CD4-positive, alpha-beta T cell (primary cell): ENCODE data around the gene FARS2. TPM values are rescaled to one million over a fixed set of nuclear protein-coding genes. Genes with fewer than 3 reads are reported as not detected.

Source experiments
- ATAC-seq: fragments of 200-7000 bp; cut with Tn5 transposase; one replicate; pipeline ENCODE4 v1.10.0; 2022; ENCODE audit warnings: mild to moderate bottlenecking; ENCODE audit not compliant: poor library complexity
- CTCF ChIA-PET: fragments of 350-600 bp; sonication (Branson Sonifier 250); formaldehyde crosslinking; loops from one replicate; lab custom pipeline; 2021; ENCODE audit warnings: antibody characterized with exemption, inconsistent platforms; lab: Charles Lee
- POLR2A ChIA-PET: fragments of 350-600 bp; sonication (Branson Sonifier 250); formaldehyde crosslinking; loops from one replicate; lab custom pipeline; 2021; ENCODE audit warnings: antibody characterized with exemption, inconsistent platforms; lab: Charles Lee
- DNase-seq, 14 experiments: peaks; one replicate each; pipeline ENCODE4 v3.0.0-alpha.2; 2013 to 2020; ENCODE audit warnings: mixed read lengths in 2 of 14
- H3K27ac ChIP-seq, 2 donors: one replicate each; pipeline versions ENCODE4 v1.5.1 to v1.7.0; 2013; ENCODE audit warnings: low read length in 2 of 2, low read depth in 1 of 2, mild to moderate bottlenecking in 1 of 2
- H3K27me3 ChIP-seq, 2 experiments: 1 replicate in 1 of 2; 2 replicates in 1 of 2; pipeline versions ENCODE4 v1.6.1 to v1.7.0; 2013; ENCODE audit warnings: low read length in 2 of 2, control low read depth in 1 of 2, mild to moderate bottlenecking in 1 of 2, moderate library complexity in 1 of 2; ENCODE audit not compliant: insufficient read depth in 2 of 2, control insufficient read depth in 1 of 2
- H3K36me3 ChIP-seq: one replicate; pipeline ENCODE4 v1.6.1; 2013; ENCODE audit warnings: low read length, control low read depth; ENCODE audit not compliant: insufficient read depth
- H3K4me1 ChIP-seq: one replicate; pipeline ENCODE4 v1.6.1; 2013; ENCODE audit warnings: low read length, control low read depth; ENCODE audit not compliant: insufficient read depth
- H3K4me3 ChIP-seq: one replicate; pipeline ENCODE4 v1.5.1; 2013; ENCODE audit warnings: mild to moderate bottlenecking, low read length, moderate library complexity
- H3K9me3 ChIP-seq, 2 experiments: 1 replicate in 1 of 2; 2 replicates in 1 of 2; pipeline versions ENCODE4 v1.6.1 to v1.7.0; 2013; ENCODE audit warnings: low read length in 2 of 2, mild to moderate bottlenecking in 2 of 2, control low read depth in 1 of 2, moderate library complexity in 1 of 2; ENCODE audit not compliant: control insufficient read depth in 1 of 2, insufficient read depth in 1 of 2
- H3K27ac Mint-ChIP-seq: one replicate; pipeline ENCODE4 v1.8.0; 2020; ENCODE audit warnings: mixed read lengths
- H3K27me3 Mint-ChIP-seq: one replicate; pipeline ENCODE4 v1.8.0; 2021; ENCODE audit warnings: mixed read lengths
- H3K36me3 Mint-ChIP-seq: one replicate; pipeline ENCODE4 v1.8.0; 2021; ENCODE audit warnings: low read depth, mixed read lengths
- H3K4me1 Mint-ChIP-seq: one replicate; pipeline ENCODE4 v1.8.0; 2021; ENCODE audit warnings: low read depth, mixed read lengths
- H3K4me3 Mint-ChIP-seq: one replicate; pipeline ENCODE4 v1.8.0; 2020; ENCODE audit warnings: mild to moderate bottlenecking, mixed read lengths
- H3K9me3 Mint-ChIP-seq: one replicate; pipeline ENCODE4 v1.8.0; 2020; ENCODE audit warnings: mixed read lengths
- intact Hi-C, 2 experiments: fragments of 100-400 bp; cut with DNase I in 1 of 2; cut with micrococcal nuclease in 1 of 2; formaldehyde crosslinking; loops; one replicate each; pipeline versions ENCODE4 v1.15.1 to v1.9.0; 2023 to 2025; cut with DNase I, micrococcal nuclease
- total RNA-seq, 174 experiments: library from RNA in 2 of 174; stranded (reverse) in 2 of 174; gene quantifications; one replicate each; pipeline ENCODE4 v1.2.3 and lab custom pipeline; 2021 to 2026
- TF ChIP-seq, protein P1 (sequence below): fragments of 200-600 bp; IDR thresholded peaks from one replicate; pipeline ENCODE4 v1.8.0; 2022; ENCODE audit warnings: antibody characterized with exemption, mild to moderate bottlenecking

The FARS2 gene
- total RNA-seq, 2 experiments from 2014 or later, result 12.6 to 12.8 TPM

DNA sequence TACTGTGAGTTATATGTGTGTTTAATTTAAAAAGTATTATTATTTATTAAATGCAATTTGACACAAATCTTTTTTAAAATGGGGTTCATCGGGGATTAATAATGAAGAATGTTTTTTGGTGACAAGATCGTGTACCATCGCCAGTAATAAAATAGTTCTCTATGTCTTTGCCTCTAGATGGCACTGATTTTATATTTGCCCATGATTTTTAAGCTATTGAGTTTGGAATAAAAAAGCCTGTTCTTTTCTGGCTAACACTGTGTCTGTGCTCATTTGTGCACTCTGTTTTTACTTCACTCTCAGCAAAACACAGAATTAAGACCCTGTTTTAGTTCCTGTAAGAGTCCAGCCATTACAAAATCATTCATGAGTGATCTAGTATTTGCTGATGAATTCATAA lies 127.0 kb downstream of the FARS2 start:
- Mint-ChIP-seq H3K27me3 (no peaks in the 10 kb centered on the region), H3K27ac (no peak overlapping the region), H3K4me3 (no peak overlapping the region), H3K36me3 (no peaks in the 10 kb centered on the region), H3K9me3 (no peaks in the 10 kb centered on the region), H3K4me1 (peaks cover 26% of the 10 kb centered on the region)
- Histone ChIP-seq H3K9me3 (no peaks in the 10 kb centered on the region), H3K36me3 (no peaks in the 10 kb centered on the region), H3K27me3 (no peaks in the 10 kb centered on the region), H3K4me3 (no peak overlapping the region), H3K4me1 (no peaks in the 10 kb centered on the region), H3K27ac (no peak overlapping the region)
- no peak for ATAC-seq
- TF ChIP-seq, protein P1, sequence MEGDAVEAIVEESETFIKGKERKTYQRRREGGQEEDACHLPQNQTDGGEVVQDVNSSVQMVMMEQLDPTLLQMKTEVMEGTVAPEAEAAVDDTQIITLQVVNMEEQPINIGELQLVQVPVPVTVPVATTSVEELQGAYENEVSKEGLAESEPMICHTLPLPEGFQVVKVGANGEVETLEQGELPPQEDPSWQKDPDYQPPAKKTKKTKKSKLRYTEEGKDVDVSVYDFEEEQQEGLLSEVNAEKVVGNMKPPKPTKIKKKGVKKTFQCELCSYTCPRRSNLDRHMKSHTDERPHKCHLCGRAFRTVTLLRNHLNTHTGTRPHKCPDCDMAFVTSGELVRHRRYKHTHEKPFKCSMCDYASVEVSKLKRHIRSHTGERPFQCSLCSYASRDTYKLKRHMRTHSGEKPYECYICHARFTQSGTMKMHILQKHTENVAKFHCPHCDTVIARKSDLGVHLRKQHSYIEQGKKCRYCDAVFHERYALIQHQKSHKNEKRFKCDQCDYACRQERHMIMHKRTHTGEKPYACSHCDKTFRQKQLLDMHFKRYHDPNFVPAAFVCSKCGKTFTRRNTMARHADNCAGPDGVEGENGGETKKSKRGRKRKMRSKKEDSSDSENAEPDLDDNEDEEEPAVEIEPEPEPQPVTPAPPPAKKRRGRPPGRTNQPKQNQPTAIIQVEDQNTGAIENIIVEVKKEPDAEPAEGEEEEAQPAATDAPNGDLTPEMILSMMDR, result no peak
- ChIA-PET POLR2A (no interaction called here), CTCF (no interaction called here)
- intact Hi-C loops, result no loop called here
- DNase-seq, result no peak

DNA sequence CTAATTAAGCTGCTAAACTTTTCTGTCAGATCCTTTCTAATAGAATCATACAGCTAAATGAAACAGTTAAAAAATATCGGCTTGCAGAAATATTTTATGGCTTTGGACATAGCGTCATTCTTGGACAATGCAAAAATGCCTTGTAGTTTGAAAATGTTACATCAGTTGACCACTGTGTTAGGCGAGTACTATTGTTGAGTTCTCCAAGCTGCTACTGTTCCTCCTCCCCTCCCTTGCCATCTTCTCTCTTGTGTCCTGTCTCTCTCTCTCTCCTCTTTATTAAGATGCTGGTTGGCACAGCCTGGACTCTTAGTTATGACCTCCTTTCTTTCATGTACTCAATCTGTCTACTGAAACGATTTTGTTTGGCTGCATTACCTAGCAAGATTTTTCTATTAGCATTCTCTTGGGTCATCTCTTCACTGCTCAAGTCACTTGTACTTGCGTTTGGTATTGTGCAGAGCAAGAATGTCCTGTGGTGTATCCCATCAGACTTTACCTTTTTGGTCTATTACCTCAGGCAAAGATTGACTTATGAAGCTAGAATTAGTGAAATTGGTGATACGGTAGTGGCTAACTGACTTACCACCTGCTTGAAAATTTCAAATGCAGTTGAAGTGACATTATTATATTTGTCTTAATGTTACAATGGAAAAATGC lies 127.9 kb downstream of the FARS2 start:
- H3K4me3 ChIP-seq, result no peak overlapping the region
- Mint-ChIP-seq H3K4me1 (peaks cover 26% of the 10 kb centered on the region), H3K4me3 (no peak overlapping the region), H3K27ac (no peak overlapping the region), H3K9me3 (no peaks in the 10 kb centered on the region), H3K36me3 (no peaks in the 10 kb centered on the region), H3K27me3 (no peaks in the 10 kb centered on the region)
- H3K36me3 ChIP-seq, result no peaks in the 10 kb centered on the region
- ATAC-seq, result no peak
- no peaks in the 10 kb centered on the region for H3K9me3 ChIP-seq
- H3K27me3 ChIP-seq, result no peaks in the 10 kb centered on the region
- ChIA-PET CTCF (interaction anchor here (1.0 kb wide), 1 partner anchor 9 kb away, joined by 3 read pairs; no protein-coding TSS in a partner anchor), POLR2A (no interaction called here)
- H3K4me1 ChIP-seq, result no peaks in the 10 kb centered on the region
- no peak for DNase-seq
- intact Hi-C loops, result no loop called here
- no peak overlapping the region for H3K27ac ChIP-seq
- TF ChIP-seq, protein P1, result no peak

GRCh38 chr6:5390177-5390576 lies 128.9 kb downstream of the FARS2 start:
- intact Hi-C loops, result no loop called here
- Histone ChIP-seq H3K4me3 (no peak overlapping the region), H3K4me1 (no peaks in the 10 kb centered on the region), H3K36me3 (no peaks in the 10 kb centered on the region), H3K27ac (no peak overlapping the region), H3K27me3 (no peaks in the 10 kb centered on the region), H3K9me3 (no peaks in the 10 kb centered on the region)
- ChIA-PET POLR2A (no interaction called here), CTCF (interaction anchor here (0.5 kb wide), 1 partner anchor 1588 kb away, joined by 3 read pairs; no protein-coding TSS in a partner anchor)
- ATAC-seq (no peak), DNase-seq (no peak)
- Mint-ChIP-seq H3K27me3 (no peaks in the 10 kb centered on the region), H3K36me3 (no peaks in the 10 kb centered on the region), H3K9me3 (no peaks in the 10 kb centered on the region), H3K27ac (no peak overlapping the region), H3K4me3 (no peak overlapping the region), H3K4me1 (peaks cover 26% of the 10 kb centered on the region)
- TF ChIP-seq, protein P1, result no peak
